Skeletal muscle tissue (tissue), 4 donors: ENCODE measurements around the gene MAP3K4. TPM values are rescaled to one million over a fixed set of nuclear protein-coding genes. Genes with fewer than 3 reads are reported as not detected.

ENCODE experiments used
- H3K27ac ChIP-seq: one replicate; pipeline ENCODE4 v1.7.0; 2013; ENCODE audit warnings: mild to moderate bottlenecking, low read depth, low read length, inconsistent platforms
- H3K27me3 ChIP-seq, 3 donors: one replicate each; pipeline ENCODE4 v1.7.0; 2013; ENCODE audit warnings: low read length in 3 of 3; ENCODE audit not compliant: control insufficient read depth in 3 of 3, insufficient read depth in 3 of 3
- H3K36me3 ChIP-seq, 3 donors: one replicate each; pipeline ENCODE4 v1.7.0; 2013; ENCODE audit warnings: low read length in 3 of 3; ENCODE audit not compliant: control insufficient read depth in 3 of 3, insufficient read depth in 3 of 3
- H3K4me1 ChIP-seq, 3 donors: one replicate each; pipeline ENCODE4 v1.7.0; 2013; ENCODE audit warnings: low read length in 3 of 3, mild to moderate bottlenecking in 3 of 3; ENCODE audit not compliant: control insufficient read depth in 3 of 3, insufficient read depth in 3 of 3
- H3K4me3 ChIP-seq, 3 donors: one replicate each; pipeline ENCODE4 v1.7.0; 2013; ENCODE audit warnings: low read length in 3 of 3
- H3K9ac ChIP-seq, 3 donors: one replicate each; pipeline ENCODE4 v1.7.0; 2013; ENCODE audit warnings: low read length in 3 of 3, mild to moderate bottlenecking in 3 of 3, moderate library complexity in 2 of 3, low read depth in 1 of 3
- H3K9me3 ChIP-seq, 3 donors: one replicate each; pipeline ENCODE4 v1.7.0; 2013; ENCODE audit warnings: low read length in 3 of 3; ENCODE audit not compliant: control insufficient read depth in 3 of 3
- total RNA-seq: library from RNA; depleted of rRNA; stranded (reverse); fragments of >200 nt; gene quantifications from one replicate; pipeline ENCODE4 v1.2.3, GENCODE V29; 2014
- donor health status: Osteomylitis.

The MAP3K4 gene
- total RNA-seq, 1 donor from 2014 or later: 30.3 TPM

DNA sequence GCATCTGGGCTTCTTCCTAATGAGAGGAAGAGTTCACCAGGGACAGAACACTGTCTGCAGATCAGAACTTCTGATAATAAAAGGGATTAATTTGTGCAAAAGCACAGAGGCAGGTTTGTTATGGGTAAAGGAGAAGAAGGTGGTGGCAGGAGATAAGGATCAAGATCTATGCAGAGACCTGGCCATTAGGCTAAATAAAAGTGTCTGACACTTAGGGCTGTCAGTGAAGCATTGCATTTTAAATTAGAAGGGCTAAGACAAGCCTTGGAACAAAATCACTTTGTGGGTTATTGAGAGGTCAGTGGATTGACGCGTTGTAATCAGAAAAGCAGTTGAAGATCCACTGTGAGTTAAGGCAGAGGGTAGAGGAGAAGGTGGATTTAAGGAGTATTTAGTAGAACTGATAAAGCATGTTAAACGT is 76.8 kb downstream of the MAP3K4 start:
- Histone ChIP-seq H3K4me1 (peaks cover 0 to 3% (median 0%) of the 10 kb centered on the region in 3 donors), H3K4me3 (no peak overlapping the region), H3K9me3 (no peaks in the 10 kb centered on the region), H3K36me3 (peaks cover 1 to 15% (median 7%) of the 10 kb centered on the region in 3 donors), H3K27me3 (no peaks in the 10 kb centered on the region), H3K9ac (no peak overlapping the region), H3K27ac (no peak overlapping the region)

DNA sequence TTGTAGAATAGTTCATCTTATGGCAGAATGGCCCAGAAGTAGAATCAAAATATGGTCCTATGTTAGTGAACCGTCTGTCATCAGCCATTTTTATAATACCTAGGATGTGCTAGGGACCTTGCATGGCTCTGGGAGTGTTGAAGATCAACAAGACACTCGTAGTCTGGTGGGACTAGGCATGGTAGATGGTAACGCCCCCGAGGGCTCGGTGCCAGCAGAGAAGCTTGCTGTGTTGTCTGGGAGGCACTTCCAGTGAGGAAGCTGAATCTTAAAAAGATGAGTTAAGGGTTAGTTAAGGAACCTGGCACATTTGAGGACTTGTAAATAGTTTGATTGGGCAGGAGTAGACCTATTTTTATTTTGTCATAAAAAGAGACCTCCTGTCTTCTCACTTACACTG is 82.4 kb downstream of the MAP3K4 start:
- Histone ChIP-seq H3K9ac (no peak overlapping the region), H3K27me3 (no peaks in the 10 kb centered on the region), H3K9me3 (no peaks in the 10 kb centered on the region), H3K4me3 (no peak overlapping the region), H3K36me3 (peaks cover 11 to 41% (median 16%) of the 10 kb centered on the region in 3 donors), H3K4me1 (no peaks in the 10 kb centered on the region), H3K27ac (no peak overlapping the region)

DNA sequence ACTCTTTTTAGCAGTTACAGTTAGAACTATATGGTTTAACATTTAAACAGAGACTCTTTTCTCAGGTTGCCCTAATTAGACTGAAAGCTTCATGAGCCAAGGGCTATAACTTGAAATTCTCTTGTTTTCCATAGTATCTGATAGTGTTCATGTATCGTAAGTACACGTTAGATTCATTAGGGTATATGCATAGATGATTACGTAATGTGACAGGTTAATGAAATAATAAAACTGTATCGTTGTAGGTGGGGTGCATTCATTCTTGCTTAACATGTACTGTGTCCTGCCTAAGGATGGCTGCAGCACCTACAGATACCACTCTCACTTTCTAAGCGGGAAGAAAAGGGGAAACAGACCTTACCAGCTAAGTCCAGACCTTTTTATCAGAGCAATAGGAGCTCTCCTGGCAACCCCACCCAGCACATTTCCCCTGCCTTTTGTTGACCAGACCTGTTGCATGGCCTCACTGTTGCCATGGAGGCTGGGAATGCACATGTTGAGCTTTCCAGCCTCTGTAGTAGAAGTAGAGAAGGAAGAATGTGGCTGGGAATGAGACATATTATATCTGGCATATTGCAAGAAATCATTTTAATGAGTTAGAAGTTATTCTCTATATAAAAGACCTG is 83.0 kb downstream of the MAP3K4 start:
- H3K27ac ChIP-seq: no peak overlapping the region
- no peaks in the 10 kb centered on the region for H3K4me1 ChIP-seq
- no peak overlapping the region for H3K9ac ChIP-seq
- H3K27me3 ChIP-seq: no peaks in the 10 kb centered on the region
- H3K9me3 ChIP-seq: no peaks in the 10 kb centered on the region
- no peak overlapping the region for H3K4me3 ChIP-seq
- peaks cover 11 to 41% (median 16%) of the 10 kb centered on the region in 3 donors for H3K36me3 ChIP-seq

DNA sequence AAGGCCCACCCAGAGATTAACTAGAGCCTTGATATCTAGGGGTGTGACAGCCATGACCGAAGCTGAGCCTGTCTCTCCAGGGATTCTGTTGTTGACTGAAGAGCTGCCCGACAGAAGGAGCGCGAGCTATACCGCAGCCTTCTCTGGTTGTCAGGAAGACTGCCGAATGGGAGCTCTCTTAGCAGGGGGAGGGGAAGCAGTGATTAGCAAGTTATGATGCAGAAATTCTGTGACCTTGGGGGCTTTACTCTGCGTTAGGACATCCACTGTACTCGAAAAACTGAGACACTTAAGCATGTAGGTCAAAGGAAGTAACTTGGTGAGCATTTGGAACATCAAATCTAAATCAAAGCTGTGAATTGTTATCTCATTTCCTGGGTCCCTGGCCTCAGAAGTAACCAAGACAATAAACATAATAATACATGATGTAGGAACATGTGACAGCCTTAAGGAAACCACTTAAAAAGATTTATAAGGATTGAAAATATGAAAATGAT is 84.7 kb downstream of the MAP3K4 start:
- no peaks in the 10 kb centered on the region for H3K9me3 ChIP-seq
- H3K4me3 ChIP-seq: no peak overlapping the region
- peaks cover 15 to 48% (median 17%) of the 10 kb centered on the region in 3 donors for H3K36me3 ChIP-seq
- no peak overlapping the region for H3K9ac ChIP-seq
- H3K27me3 ChIP-seq: no peaks in the 10 kb centered on the region
- no peaks in the 10 kb centered on the region for H3K4me1 ChIP-seq
- no peak overlapping the region for H3K27ac ChIP-seq

DNA sequence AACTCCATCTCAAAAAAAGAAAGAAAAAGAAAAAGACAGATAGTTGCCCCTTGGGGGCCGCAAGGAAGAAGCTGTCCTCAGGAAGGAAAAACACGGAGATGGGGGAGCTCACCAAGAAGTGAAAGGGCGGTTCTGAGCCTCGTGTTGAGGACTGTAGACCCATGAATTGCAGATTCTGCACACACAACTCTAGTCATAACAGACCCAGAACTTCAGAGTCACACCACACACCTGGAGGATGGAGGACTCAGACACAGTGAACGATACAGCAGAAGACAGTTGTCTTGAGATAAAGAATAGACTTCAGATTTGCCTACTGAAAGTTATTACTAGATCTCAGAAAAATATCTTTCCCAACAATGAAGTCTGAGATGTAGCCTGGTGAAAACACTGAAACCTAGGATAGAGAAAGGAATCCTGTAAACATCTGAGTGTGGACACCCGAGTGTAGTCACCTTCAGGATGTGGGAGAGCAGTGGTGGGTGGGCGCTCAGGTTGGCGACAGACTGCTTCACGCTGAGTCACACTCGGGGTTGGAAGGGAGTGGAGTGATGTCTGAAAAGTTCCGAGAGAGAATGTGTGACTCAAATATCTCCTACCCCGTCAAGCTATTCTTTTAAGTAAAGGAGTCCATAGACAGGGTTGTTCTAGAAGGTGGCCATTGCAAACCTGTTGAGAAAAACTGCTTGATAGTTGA is 88.1 kb downstream of the MAP3K4 start:
- Histone ChIP-seq H3K27me3 (no peaks in the 10 kb centered on the region), H3K9me3 (no peaks in the 10 kb centered on the region), H3K4me1 (no peaks in the 10 kb centered on the region), H3K4me3 (no peak overlapping the region), H3K27ac (no peak overlapping the region), H3K36me3 (peaks cover 38 to 67% (median 40%) of the 10 kb centered on the region in 3 donors), H3K9ac (no peak overlapping the region)

DNA sequence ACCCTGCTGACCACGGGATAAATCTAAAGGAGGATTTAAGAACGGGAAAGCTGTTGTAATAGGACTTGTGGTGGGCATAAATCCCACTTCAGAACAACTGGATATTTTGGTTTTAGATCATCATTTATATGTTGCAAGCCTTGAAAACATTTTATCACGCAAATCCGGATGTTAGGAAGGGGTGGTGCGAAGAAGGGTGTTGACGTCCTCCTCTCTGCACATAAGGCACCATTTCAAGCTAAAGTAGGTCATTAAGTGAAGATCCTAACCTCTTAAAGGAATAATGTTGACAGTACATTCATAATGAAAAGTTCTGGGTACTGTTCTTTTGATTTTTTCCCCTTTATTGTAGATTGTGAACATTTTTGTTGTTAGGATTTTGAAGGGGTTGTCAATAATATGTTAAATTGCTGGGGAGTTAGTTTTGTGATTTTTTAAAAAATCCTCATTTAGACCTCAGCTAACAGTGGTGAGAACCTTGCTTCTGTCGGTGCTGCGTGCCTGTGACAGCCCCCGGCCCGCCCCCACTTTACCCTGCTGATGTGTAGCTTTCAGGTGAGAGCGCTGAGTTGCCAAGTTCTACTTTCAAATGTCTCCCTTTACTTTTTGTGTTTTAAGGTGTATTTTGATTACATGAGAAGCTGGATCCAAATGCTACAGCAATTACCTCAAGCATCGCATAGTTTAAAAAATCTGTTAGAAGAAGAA is 88.8 kb downstream of the MAP3K4 start:
- Histone ChIP-seq H3K9ac (no peak overlapping the region), H3K4me3 (no peak overlapping the region), H3K36me3 (peaks cover 38 to 67% (median 40%) of the 10 kb centered on the region in 3 donors), H3K27ac (no peak overlapping the region), H3K27me3 (no peaks in the 10 kb centered on the region), H3K4me1 (no peaks in the 10 kb centered on the region), H3K9me3 (no peaks in the 10 kb centered on the region)

DNA sequence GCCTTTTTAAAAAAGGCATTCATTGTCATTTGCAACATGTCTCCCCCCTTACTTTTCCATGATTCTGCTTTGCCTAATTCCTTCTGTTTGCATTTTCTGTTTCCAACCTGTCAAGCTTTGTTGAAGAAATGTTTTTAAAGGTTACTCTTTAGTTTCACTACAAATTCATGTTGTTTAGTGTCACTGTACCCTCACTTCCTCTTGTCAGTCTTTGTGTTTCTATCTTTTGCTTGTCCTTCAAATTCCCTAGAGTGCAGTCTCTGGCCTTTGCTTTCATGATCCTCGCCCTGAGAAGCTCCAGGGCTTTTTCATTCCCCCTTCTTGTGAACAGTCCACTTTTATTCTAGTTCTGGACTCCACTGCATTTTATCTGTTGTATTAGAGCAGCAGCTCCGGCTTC is 90.6 kb downstream of the MAP3K4 start:
- Histone ChIP-seq H3K4me3 (no peak overlapping the region), H3K27ac (no peak overlapping the region), H3K9me3 (no peaks in the 10 kb centered on the region), H3K4me1 (no peaks in the 10 kb centered on the region), H3K36me3 (peaks cover 42 to 69% (median 53%) of the 10 kb centered on the region in 3 donors), H3K27me3 (no peaks in the 10 kb centered on the region), H3K9ac (no peak overlapping the region)

GRCh38 chr6:161085246-161085645 is 93.7 kb downstream of the MAP3K4 start:
- H3K4me3 ChIP-seq: no peak overlapping the region
- peaks cover 61 to 86% (median 65%) of the 10 kb centered on the region in 3 donors for H3K36me3 ChIP-seq
- no peaks in the 10 kb centered on the region for H3K9me3 ChIP-seq
- H3K9ac ChIP-seq: no peak overlapping the region
- no peak overlapping the region for H3K27ac ChIP-seq
- H3K4me1 ChIP-seq: no peaks in the 10 kb centered on the region
- no peaks in the 10 kb centered on the region for H3K27me3 ChIP-seq

DNA sequence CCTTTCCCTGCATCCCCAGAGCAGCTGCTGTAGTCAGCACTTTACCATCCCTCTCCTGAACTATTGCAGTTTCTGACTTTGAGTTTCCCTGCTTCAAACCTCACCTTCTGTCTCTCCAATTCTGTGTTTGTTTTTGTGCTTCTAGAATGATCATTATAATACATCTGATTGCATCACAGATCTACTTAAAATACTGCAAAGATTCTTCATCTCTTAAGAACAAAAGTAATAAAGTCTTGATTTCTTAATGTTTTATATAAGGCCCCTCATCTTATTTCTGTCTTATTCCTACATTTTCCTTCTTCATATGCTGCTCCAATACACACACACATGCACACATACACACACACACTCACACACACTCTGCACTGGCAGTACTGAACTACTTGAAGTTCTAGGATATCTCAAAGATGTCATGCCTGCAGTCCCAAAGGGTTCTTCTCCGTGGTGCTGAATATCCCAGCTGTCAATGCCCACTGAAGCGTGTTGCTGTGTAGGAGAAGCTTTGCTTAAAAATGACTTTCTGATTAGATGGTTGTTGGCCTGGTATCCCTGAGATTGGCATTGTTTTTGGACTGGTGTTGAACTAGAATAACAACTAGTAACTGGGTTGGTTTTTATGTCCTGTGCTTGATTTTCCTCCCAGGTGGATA is 97.2 kb downstream of the MAP3K4 start:
- Histone ChIP-seq H3K4me1 (no peaks in the 10 kb centered on the region), H3K36me3 (peaks cover 40 to 82% (median 51%) of the 10 kb centered on the region in 3 donors), H3K4me3 (no peak overlapping the region), H3K9me3 (no peaks in the 10 kb centered on the region), H3K27ac (no peak overlapping the region), H3K9ac (no peak overlapping the region), H3K27me3 (no peaks in the 10 kb centered on the region)
